Liver (tissue), 9 donors: Measurements from ENCODE around the gene LY6G6F. TPM values are rescaled to one million over a fixed set of nuclear protein-coding genes. Genes with fewer than 3 reads are reported as not detected.

ENCODE experiments used
- DNase-seq: peaks from one replicate; pipeline ENCODE4 v3.0.0-alpha.2; 2017; ENCODE audit warnings: low spot score
- H3K27ac ChIP-seq, 2 donors: one replicate each; pipeline ENCODE4 v1.7.0; 2013; ENCODE audit warnings: inconsistent platforms in 2 of 2, low read length in 2 of 2, control low read depth in 1 of 2, low read depth in 1 of 2, mild to moderate bottlenecking in 1 of 2
- H3K27me3 ChIP-seq, 4 donors: one replicate each; pipeline versions ENCODE4 v1.6.1 to v1.7.0; 2013; ENCODE audit warnings: low read length in 3 of 4, inconsistent platforms in 1 of 4, mild to moderate bottlenecking in 1 of 4, moderate library complexity in 1 of 4; ENCODE audit not compliant: control insufficient read depth in 4 of 4, insufficient read depth in 4 of 4
- H3K36me3 ChIP-seq, 4 donors: one replicate each; pipeline versions ENCODE4 v1.6.1 to v1.7.0; 2013; ENCODE audit warnings: low read length in 3 of 4, mild to moderate bottlenecking in 3 of 4, low read depth in 1 of 4, moderate library complexity in 1 of 4; ENCODE audit not compliant: control insufficient read depth in 4 of 4, insufficient read depth in 3 of 4
- H3K4me1 ChIP-seq, 4 donors: one replicate each; pipeline versions ENCODE4 v1.6.1 to v1.7.0; 2013; ENCODE audit warnings: low read length in 3 of 4, mild to moderate bottlenecking in 3 of 4, moderate library complexity in 1 of 4; ENCODE audit not compliant: control insufficient read depth in 4 of 4, insufficient read depth in 4 of 4
- H3K4me3 ChIP-seq, 3 donors: one replicate each; pipeline versions ENCODE4 v1.6.1 to v1.7.0; 2013; ENCODE audit warnings: low read length in 3 of 3, control low read depth in 1 of 3, low read depth in 1 of 3, mild to moderate bottlenecking in 1 of 3
- H3K9ac ChIP-seq, 2 donors: one replicate each; pipeline ENCODE4 v1.7.0; 2013; ENCODE audit warnings: low read length in 2 of 2, mild to moderate bottlenecking in 2 of 2, moderate library complexity in 2 of 2, control low read depth in 1 of 2, low read depth in 1 of 2
- H3K9me3 ChIP-seq, 4 donors: one replicate each; pipeline versions ENCODE4 v1.6.1 to v1.7.0; 2013; ENCODE audit warnings: low read length in 3 of 4; ENCODE audit not compliant: control insufficient read depth in 4 of 4
- CTCF ChIP-seq: fragments of 150-350 bp; IDR thresholded peaks from 2 replicates; pipeline ENCODE4 v1.5.1; 2017; ENCODE audit warnings: improper control_type of control experiment, low read depth, low read length; ENCODE audit not compliant: missing input control
- EGR1 ChIP-seq, 2 donors: IDR thresholded peaks; 2 replicates each; pipeline ENCODE4 v1.6.1; 2016 to 2018; ENCODE audit warnings: antibody characterized with exemption in 2 of 2, low read depth in 2 of 2
- FOXA1 ChIP-seq: IDR thresholded peaks from 2 replicates; pipeline ENCODE4 v1.6.1; 2016; ENCODE audit warnings: antibody characterized with exemption
- FOXA2 ChIP-seq: IDR thresholded peaks from 2 replicates; pipeline ENCODE4 v1.6.1; 2016; ENCODE audit warnings: antibody characterized with exemption
- GABPA ChIP-seq, 2 donors: IDR thresholded peaks in 1 of 2; conservative IDR thresholded peaks in 1 of 2; 2 replicates each; pipeline ENCODE4 v1.6.1; 2016; ENCODE audit warnings: antibody characterized with exemption in 2 of 2, mild to moderate bottlenecking in 1 of 2, moderate library complexity in 1 of 2
- HNF4A ChIP-seq, 2 donors: conservative IDR thresholded peaks; 2 replicates each; pipeline ENCODE4 v1.6.1; 2016; ENCODE audit warnings: antibody characterized with exemption in 2 of 2, mild to moderate bottlenecking in 2 of 2
- JUND ChIP-seq, 2 donors: IDR thresholded peaks; 2 replicates each; pipeline ENCODE4 v1.6.1; 2016; ENCODE audit warnings: antibody characterized with exemption in 2 of 2
- NR2F2 ChIP-seq: IDR thresholded peaks from 2 replicates; pipeline ENCODE4 v1.6.1; 2016; ENCODE audit warnings: antibody characterized with exemption
- RAD21 ChIP-seq, 2 donors: IDR thresholded peaks; 2 replicates each; pipeline ENCODE4 v1.6.1; 2016; ENCODE audit warnings: antibody characterized with exemption in 2 of 2, mild to moderate bottlenecking in 2 of 2
- RXRA ChIP-seq, 2 donors: IDR thresholded peaks; 2 replicates each; pipeline ENCODE4 v1.6.1; 2017 to 2018; ENCODE audit warnings: antibody characterized with exemption in 2 of 2, mild to moderate bottlenecking in 1 of 2
- SP1 ChIP-seq: IDR thresholded peaks from 2 replicates; pipeline ENCODE4 v1.6.1; 2018; ENCODE audit warnings: antibody characterized with exemption, mild to moderate bottlenecking
- TAF1 ChIP-seq: conservative IDR thresholded peaks from 2 replicates; pipeline ENCODE4 v1.6.1; 2016; ENCODE audit warnings: antibody characterized with exemption, mild to moderate bottlenecking
- YY1 ChIP-seq: IDR thresholded peaks from 2 replicates; pipeline ENCODE4 v1.6.1; 2016; ENCODE audit warnings: antibody characterized with exemption, mild to moderate bottlenecking
- ZBTB33 ChIP-seq: IDR thresholded peaks from 2 replicates; pipeline ENCODE4 v1.6.1; 2016; ENCODE audit warnings: antibody characterized with exemption
- WGBS: extraction: QIAGEN DNeasy Blood & Tissue Kit; methylation state at CpG from one replicate; pipeline ENCODE4 v1.1.7; 2013; 5-methylcytosine and 5-hydroxymethylcytosine counted together
- polyA plus RNA-seq, 2 donors: library from polyadenylated mRNA; stranded (reverse) in 1 of 2; unstranded in 1 of 2; fragments of 200-250 nt in 1 of 2; fragments of >200 nt in 1 of 2; fragmentation: Nextera tagmentation in 1 of 2; extraction: Ambion mirVana in 1 of 2; gene quantifications; one replicate each; pipeline versions ENCODE4 v1.2.1 to v1.2.3, GENCODE V29; 2013 to 2015
- total RNA-seq, 2 donors: library from RNA; depleted of rRNA; stranded (reverse); fragments of >200 nt; gene quantifications; one replicate each; pipeline ENCODE4 v1.2.3, GENCODE V29; 2014
- TF ChIP-seq, protein P1 (sequence below): IDR thresholded peaks from 2 replicates; pipeline ENCODE4 v1.6.1; 2016; ENCODE audit warnings: antibody characterized with exemption
- TF ChIP-seq, protein P2 (sequence below): IDR thresholded peaks from 2 replicates; pipeline ENCODE4 v1.6.1; 2016; ENCODE audit warnings: antibody characterized with exemption
- TF ChIP-seq, protein P3 (sequence below): IDR thresholded peaks from 2 replicates; pipeline ENCODE4 v1.6.1; 2016; ENCODE audit warnings: antibody characterized with exemption, mild to moderate bottlenecking
- donor health status: healthy.
- donor health status: healthy.
- donor health status: healthy.
- donor health status: healthy.
- donor health status: healthy.

LY6G6F gene
- total and polyA plus RNA-seq, 4 donors, result 0.08 to 3.2 TPM; not detected in 2

DNA sequence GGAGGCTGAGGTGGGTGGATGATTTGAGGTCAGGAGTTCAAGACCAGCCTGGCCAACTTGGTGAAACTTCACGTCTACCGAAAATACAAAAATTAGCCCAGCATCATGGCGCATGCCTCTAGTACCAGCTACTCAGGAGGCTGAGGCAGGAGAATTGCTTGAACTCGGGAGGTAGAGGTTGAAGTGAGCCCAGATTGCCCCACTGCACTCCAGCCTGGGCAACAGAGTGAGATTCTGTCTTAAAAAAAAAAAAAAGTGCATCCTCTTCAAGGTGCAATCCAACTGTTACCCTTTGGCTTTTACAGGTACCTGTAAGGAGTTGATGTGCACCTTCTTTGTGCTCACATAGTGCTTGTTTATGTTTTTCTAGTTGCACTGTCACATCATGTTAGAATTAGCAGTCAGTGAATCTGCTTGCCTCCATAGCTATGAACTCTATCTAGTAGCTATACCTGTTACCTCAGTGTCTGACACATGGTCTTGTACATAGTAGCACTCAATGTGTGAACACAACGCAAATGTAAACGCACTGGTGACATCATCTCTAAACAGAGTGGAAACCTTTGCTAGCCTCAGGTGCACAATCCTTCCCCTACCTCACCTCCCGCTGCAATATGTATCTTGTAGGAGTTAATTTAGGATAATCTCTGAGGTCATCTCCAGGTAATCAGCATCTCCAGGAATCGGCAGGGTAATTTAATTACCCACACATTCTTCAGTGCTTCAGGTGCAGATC, 42.8 kb downstream of the LY6G6F start:
- DNase-seq, result no peak
- Histone ChIP-seq H3K4me3 (no peak overlapping the region), H3K9ac (no peak overlapping the region), H3K9me3 (no peaks in the 10 kb centered on the region), H3K36me3 (no peaks in the 10 kb centered on the region), H3K27me3 (no peaks in the 10 kb centered on the region), H3K27ac (no peak overlapping the region), H3K4me1 (no peaks in the 10 kb centered on the region)
- TF ChIP-seq RAD21 (IDR thresholded peaks at IDR 0.05), result no peak
- TF ChIP-seq, protein P1, sequence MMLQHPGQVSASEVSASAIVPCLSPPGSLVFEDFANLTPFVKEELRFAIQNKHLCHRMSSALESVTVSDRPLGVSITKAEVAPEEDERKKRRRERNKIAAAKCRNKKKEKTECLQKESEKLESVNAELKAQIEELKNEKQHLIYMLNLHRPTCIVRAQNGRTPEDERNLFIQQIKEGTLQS, result no peak
- TF ChIP-seq, protein P2, sequence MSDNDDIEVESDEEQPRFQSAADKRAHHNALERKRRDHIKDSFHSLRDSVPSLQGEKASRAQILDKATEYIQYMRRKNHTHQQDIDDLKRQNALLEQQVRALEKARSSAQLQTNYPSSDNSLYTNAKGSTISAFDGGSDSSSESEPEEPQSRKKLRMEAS, result no peak
- TF ChIP-seq JUND (IDR thresholded peaks at IDR 0.05), result no peak
- TF ChIP-seq CTCF, result no peak
- TF ChIP-seq ZBTB33, result no peak
- TF ChIP-seq YY1, result no peak
- no peak for TF ChIP-seq SP1
- TF ChIP-seq HNF4A (conservative IDR thresholded peaks at IDR 0.05), result no peak
- no peak for TF ChIP-seq FOXA2
- no peak for TF ChIP-seq RXRA (IDR thresholded peaks at IDR 0.05)
- no peak for TF ChIP-seq FOXA1
- TF ChIP-seq NR2F2, result no peak
- TF ChIP-seq TAF1, result no peak
- WGBS, result 92% methylated on average over 8 of the region's 8 CpGs

GRCh38 chr6:31750411-31751022, 43.9 kb downstream of the LY6G6F start:
- Histone ChIP-seq H3K9me3 (no peaks in the 10 kb centered on the region), H3K4me1 (no peaks in the 10 kb centered on the region), H3K36me3 (no peaks in the 10 kb centered on the region), H3K27ac (no peak overlapping the region), H3K4me3 (no peak overlapping the region), H3K27me3 (no peaks in the 10 kb centered on the region), H3K9ac (no peak overlapping the region)
- WGBS, result 91% methylated on average over 7 of the region's 7 CpGs
- TF ChIP-seq JUND (IDR thresholded peaks at IDR 0.05), result no peak
- no peak for TF ChIP-seq TAF1
- no peak for TF ChIP-seq NR2F2
- no peak for TF ChIP-seq HNF4A (conservative IDR thresholded peaks at IDR 0.05)
- TF ChIP-seq FOXA1, result no peak
- TF ChIP-seq EGR1 (IDR thresholded peaks at IDR 0.05; ENCODE audit: low read depth in 2 of 2), result no peak
- no peak for TF ChIP-seq GABPA (IDR thresholded peaks at IDR 0.05 in 1 of 2, conservative IDR thresholded peaks at IDR 0.05 in 1 of 2)
- no peak for TF ChIP-seq FOXA2
- no peak for TF ChIP-seq RAD21 (IDR thresholded peaks at IDR 0.05)
- TF ChIP-seq, protein P3, sequence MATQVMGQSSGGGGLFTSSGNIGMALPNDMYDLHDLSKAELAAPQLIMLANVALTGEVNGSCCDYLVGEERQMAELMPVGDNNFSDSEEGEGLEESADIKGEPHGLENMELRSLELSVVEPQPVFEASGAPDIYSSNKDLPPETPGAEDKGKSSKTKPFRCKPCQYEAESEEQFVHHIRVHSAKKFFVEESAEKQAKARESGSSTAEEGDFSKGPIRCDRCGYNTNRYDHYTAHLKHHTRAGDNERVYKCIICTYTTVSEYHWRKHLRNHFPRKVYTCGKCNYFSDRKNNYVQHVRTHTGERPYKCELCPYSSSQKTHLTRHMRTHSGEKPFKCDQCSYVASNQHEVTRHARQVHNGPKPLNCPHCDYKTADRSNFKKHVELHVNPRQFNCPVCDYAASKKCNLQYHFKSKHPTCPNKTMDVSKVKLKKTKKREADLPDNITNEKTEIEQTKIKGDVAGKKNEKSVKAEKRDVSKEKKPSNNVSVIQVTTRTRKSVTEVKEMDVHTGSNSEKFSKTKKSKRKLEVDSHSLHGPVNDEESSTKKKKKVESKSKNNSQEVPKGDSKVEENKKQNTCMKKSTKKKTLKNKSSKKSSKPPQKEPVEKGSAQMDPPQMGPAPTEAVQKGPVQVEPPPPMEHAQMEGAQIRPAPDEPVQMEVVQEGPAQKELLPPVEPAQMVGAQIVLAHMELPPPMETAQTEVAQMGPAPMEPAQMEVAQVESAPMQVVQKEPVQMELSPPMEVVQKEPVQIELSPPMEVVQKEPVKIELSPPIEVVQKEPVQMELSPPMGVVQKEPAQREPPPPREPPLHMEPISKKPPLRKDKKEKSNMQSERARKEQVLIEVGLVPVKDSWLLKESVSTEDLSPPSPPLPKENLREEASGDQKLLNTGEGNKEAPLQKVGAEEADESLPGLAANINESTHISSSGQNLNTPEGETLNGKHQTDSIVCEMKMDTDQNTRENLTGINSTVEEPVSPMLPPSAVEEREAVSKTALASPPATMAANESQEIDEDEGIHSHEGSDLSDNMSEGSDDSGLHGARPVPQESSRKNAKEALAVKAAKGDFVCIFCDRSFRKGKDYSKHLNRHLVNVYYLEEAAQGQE, result no peak
- TF ChIP-seq, protein P1, result no peak
- no peak for DNase-seq
